Spleen (tissue), 7 donors: ENCODE data around the gene CHRDL2.

Experiments used
- POLR2AphosphoS5 ChIP-seq, 3 donors: sonication (generic); formaldehyde crosslinking; IDR thresholded peaks; one replicate each; pipeline ENCODE4 v1.5.1; 2017; ENCODE audit warnings: antibody characterized with exemption in 3 of 3
- TF ChIP-seq, protein P1 (sequence below), 11 experiments: fragments of 200-600 bp in 7 of 11; fragments of 450-650 bp in 4 of 11; sonication (generic) in 4 of 11; IDR thresholded peaks in 8 of 11; conservative IDR thresholded peaks in 3 of 11; 1 replicate in 7 of 11; 2 replicates in 4 of 11; pipeline versions ENCODE4 v1.4.0 to v1.8.0; 2016 to 2021; ENCODE audit warnings: antibody characterized with exemption in 11 of 11, inconsistent platforms in 4 of 11, mild to moderate bottlenecking in 1 of 11
- donor health status: DM: no; HTN: no; CAD: no; lungs with moderate emphysema.
- donor health status: DM: no; HTN: no; CAD: no.
- donor health status: DM: no; HTN: no; CAD: no.

DNA sequence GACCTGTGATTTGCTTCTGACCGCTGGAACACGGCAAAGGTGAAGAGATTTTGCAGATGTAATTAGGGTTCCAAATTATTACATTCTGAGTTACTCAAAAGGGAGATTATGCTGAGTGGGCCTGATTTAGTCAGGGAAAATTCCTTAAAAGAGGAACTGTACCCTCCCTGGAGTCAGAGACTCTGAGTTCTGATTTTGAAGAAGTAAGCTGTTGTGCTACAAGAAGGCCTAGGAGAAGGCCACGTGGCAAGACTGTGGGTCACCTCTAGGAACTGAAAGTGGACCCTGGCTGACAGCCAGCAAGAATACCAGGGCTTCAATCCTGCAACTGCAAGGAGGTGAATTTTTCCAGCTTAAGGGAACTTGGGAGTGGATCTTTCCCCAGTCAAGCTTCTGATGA, 45.3 kb downstream of the CHRDL2 start:
- TF ChIP-seq, protein P1, sequence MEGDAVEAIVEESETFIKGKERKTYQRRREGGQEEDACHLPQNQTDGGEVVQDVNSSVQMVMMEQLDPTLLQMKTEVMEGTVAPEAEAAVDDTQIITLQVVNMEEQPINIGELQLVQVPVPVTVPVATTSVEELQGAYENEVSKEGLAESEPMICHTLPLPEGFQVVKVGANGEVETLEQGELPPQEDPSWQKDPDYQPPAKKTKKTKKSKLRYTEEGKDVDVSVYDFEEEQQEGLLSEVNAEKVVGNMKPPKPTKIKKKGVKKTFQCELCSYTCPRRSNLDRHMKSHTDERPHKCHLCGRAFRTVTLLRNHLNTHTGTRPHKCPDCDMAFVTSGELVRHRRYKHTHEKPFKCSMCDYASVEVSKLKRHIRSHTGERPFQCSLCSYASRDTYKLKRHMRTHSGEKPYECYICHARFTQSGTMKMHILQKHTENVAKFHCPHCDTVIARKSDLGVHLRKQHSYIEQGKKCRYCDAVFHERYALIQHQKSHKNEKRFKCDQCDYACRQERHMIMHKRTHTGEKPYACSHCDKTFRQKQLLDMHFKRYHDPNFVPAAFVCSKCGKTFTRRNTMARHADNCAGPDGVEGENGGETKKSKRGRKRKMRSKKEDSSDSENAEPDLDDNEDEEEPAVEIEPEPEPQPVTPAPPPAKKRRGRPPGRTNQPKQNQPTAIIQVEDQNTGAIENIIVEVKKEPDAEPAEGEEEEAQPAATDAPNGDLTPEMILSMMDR (IDR thresholded peaks at IDR 0.05 in 8 of 11, conservative IDR thresholded peaks at IDR 0.05 in 3 of 11): no peak
- TF ChIP-seq POLR2AphosphoS5 (IDR thresholded peaks at IDR 0.05): peak in 1 of 3 donors; percentile 40
